Mucosa of descending colon (tissue), 3 donors: ENCODE measurements around the gene CDC42EP3. TPM values are rescaled to one million over a fixed set of nuclear protein-coding genes. Genes with fewer than 3 reads are reported as not detected.
A peak's percentile ranks its signal among the peaks of the same experiment; 100 is the strongest.

Experiments
- ATAC-seq: fragments of 200-7000 bp; cut with Tn5 transposase; one replicate; pipeline ENCODE4 v1.9.1; 2020; ENCODE audit warnings: mild to moderate bottlenecking, moderate library complexity
- DNase-seq, 3 donors: peaks; one replicate each; pipeline ENCODE4 v3.0.0-alpha.2; 2020
- H3K36me3 ChIP-seq: fragments of 200-600 bp; one replicate; pipeline ENCODE4 v1.8.0; 2021; ENCODE audit warnings: low read depth, mild to moderate bottlenecking
- H3K4me1 ChIP-seq: fragments of 200-600 bp; one replicate; pipeline ENCODE4 v1.8.0; 2021; ENCODE audit warnings: low read depth, mild to moderate bottlenecking
- H3K4me3 ChIP-seq: fragments of 200-600 bp; one replicate; pipeline ENCODE4 v1.8.0; 2021; ENCODE audit warnings: mild to moderate bottlenecking
- H3K9me3 ChIP-seq: fragments of 200-600 bp; one replicate; pipeline ENCODE4 v1.8.0; 2021; ENCODE audit warnings: mild to moderate bottlenecking
- intact Hi-C, 2 donors: fragments of 100-400 bp; cut with DNase I in 1 of 2; cut with micrococcal nuclease in 1 of 2; formaldehyde crosslinking; loops; one replicate each; pipeline versions ENCODE4 v1.11.0 to v1.11.1; 2022; cut with DNase I, micrococcal nuclease
- total RNA-seq, 3 donors: library from RNA; stranded (reverse); fragmentation: NEBNext Ultra II Directional in 2 of 3; extraction: Animal tissue kit (Norgen Biotek cat#: 25700) in 2 of 3; gene quantifications; one replicate each; pipeline versions ENCODE4 v1.2.1 to v1.2.4, GENCODE V29; 2021 to 2023
- TF ChIP-seq, protein P1 (sequence below): fragments of 200-600 bp; IDR thresholded peaks from one replicate; pipeline ENCODE4 v1.8.0; 2022; ENCODE audit warnings: antibody characterized with exemption, mild to moderate bottlenecking
- donor health status: DM: no; HTN: no; CAD: no; lungs with moderate emphysema.
- donor health status: DM: no; HTN: no; CAD: no.
- donor health status: DM: no; HTN: yes; CAD: no.

Gene CDC42EP3
- total RNA-seq, 3 donors from 2014 or later = 27.9 to 67.0 (median 30.1) TPM

DNA sequence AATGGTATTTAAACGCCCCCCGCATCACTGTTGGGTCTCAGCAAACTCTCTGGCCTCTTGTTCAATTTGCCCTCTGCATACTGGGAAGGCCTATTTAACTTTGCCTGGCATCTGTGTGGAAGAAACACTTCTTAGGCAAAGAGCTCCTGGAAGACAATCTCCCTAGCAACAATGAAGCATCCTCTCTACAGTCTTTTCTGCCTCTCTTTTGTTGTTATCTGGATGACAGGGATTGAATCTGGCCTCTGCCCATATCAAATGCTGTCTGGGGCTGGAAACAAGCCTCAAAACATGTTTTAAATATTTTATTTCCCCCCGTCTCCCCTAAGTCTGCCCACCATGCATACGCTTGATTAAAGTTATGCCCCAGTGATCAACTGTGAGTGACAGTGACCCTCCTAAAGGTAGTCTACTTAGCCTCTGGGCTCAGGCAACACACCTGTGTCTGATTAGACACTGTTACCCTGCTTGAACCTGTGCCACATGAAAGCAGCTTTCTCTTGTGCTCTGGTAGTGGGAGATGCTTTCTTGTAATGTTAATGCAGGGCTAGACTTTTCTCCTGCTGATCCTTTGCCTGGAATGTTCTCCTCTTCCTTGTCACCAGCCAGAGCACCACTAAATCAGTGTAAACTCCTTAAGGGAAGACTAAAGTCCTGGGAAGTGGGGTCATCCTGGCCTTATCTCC, 34.9 kb downstream of the CDC42EP3 start:
- intact Hi-C loops = no loop called here
- Histone ChIP-seq H3K36me3 (no peaks in the 10 kb centered on the region), H3K9me3 (no peaks in the 10 kb centered on the region), H3K4me1 (no peaks in the 10 kb centered on the region), H3K4me3 (no peak overlapping the region)
- no peak for DNase-seq
- no peak for ATAC-seq
- TF ChIP-seq, protein P1, sequence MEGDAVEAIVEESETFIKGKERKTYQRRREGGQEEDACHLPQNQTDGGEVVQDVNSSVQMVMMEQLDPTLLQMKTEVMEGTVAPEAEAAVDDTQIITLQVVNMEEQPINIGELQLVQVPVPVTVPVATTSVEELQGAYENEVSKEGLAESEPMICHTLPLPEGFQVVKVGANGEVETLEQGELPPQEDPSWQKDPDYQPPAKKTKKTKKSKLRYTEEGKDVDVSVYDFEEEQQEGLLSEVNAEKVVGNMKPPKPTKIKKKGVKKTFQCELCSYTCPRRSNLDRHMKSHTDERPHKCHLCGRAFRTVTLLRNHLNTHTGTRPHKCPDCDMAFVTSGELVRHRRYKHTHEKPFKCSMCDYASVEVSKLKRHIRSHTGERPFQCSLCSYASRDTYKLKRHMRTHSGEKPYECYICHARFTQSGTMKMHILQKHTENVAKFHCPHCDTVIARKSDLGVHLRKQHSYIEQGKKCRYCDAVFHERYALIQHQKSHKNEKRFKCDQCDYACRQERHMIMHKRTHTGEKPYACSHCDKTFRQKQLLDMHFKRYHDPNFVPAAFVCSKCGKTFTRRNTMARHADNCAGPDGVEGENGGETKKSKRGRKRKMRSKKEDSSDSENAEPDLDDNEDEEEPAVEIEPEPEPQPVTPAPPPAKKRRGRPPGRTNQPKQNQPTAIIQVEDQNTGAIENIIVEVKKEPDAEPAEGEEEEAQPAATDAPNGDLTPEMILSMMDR = no peak

DNA sequence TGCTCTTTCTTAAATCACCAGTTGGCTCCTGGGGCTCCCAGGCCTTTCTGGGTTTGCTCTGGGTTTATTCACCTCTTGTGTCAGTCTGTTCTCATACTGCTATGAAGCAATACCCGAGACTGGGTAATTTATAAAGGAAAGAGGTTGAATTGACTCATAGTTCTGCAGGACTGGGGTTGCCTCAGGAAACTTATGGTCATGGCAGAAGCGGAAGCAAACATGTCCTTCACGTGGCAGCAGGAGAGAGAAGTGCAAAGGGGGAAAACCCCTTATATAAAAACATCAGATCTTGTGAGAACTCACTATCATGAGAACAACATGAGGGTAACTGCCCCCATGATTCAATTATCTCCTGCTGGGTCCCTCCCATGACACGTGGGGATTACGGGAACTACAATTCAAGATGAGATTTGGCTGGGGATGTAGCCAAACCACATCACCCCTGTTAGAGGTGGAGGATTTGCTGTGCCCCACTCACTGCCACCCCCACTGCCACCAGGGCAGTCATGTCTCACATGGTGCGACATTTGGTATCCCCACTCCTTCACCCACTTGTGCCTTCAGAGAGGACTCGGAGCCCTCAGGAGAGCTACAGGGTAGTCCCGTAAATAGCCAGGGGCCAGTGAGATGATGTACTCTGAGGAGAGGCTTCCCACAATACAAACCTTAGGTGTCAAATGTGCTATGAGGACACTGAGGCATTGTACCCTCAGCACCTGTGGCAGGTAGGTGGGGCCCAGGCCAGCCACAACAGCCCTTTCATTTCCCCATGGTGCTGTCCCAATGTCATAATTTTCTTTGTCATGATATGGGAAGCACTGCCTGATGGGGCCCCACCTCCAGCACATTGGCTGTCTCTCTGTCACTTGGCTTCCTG, 35.7 kb downstream of the CDC42EP3 start:
- Histone ChIP-seq H3K4me3 (no peak overlapping the region), H3K36me3 (no peaks in the 10 kb centered on the region), H3K4me1 (no peaks in the 10 kb centered on the region), H3K9me3 (no peaks in the 10 kb centered on the region)
- intact Hi-C loops = no loop called here
- ATAC-seq (peak; percentile 79), DNase-seq (peak in 1 of 3 donors; percentile 40)
- TF ChIP-seq, protein P1 = no peak

DNA sequence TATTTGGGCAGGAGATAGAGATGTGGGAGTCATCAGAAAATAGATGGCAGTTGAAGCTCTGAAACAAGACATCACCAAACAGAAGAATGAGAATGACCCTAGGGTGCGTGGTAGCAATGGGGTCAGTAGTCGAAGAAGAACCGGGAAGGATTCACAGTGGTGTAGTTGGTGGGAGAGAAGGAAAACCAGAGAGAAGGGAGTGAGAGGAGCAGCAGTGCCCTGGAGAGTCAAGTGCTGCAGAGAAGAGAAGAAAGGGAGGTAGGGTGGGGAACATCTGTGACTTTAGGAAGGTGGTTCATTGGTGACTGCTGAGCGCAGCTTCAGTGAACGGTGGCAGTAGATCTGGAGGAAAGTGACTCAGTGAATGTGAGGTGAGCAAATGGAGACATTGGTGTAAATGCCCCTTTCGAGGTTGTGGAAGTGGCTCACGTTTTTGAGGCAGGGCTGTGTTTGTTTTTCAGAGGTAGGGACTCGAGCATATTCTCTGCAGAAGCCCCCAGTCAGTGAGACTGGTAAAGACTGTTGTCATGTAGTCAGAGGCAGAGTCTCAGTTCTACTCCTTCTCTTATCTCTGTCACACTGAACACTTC, 36.4 kb downstream of the CDC42EP3 start:
- intact Hi-C loops = no loop called here
- ATAC-seq (no peak), DNase-seq (no peak)
- no peaks in the 10 kb centered on the region for H3K9me3 ChIP-seq
- no peaks in the 10 kb centered on the region for H3K36me3 ChIP-seq
- H3K4me3 ChIP-seq = no peak overlapping the region
- H3K4me1 ChIP-seq = no peaks in the 10 kb centered on the region
- TF ChIP-seq, protein P1 = no peak

DNA sequence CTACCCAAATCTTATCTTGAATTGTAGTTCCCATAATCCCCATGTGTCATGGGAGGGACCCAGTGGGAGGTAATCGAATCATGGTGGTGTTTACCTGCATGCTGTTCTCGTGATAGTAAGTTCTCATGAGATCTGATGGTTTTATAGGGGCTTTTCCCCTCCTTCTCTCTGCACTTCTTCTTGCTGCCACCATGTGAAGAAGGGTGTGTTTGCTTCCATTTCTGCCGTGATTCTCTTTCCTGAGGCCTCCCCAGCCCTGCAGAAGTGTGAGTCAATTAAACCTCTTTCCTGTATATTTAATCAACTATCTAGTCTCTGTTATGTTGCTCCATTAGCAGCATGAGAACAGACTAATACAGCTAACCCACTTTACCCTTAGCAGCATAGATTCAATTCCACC, 37.6 kb downstream of the CDC42EP3 start:
- H3K9me3 ChIP-seq = no peaks in the 10 kb centered on the region
- H3K4me1 ChIP-seq = no peaks in the 10 kb centered on the region
- TF ChIP-seq, protein P1 = no peak
- no peak for DNase-seq
- intact Hi-C loops = no loop called here
- no peak overlapping the region for H3K4me3 ChIP-seq
- no peaks in the 10 kb centered on the region for H3K36me3 ChIP-seq
- no peak for ATAC-seq

DNA sequence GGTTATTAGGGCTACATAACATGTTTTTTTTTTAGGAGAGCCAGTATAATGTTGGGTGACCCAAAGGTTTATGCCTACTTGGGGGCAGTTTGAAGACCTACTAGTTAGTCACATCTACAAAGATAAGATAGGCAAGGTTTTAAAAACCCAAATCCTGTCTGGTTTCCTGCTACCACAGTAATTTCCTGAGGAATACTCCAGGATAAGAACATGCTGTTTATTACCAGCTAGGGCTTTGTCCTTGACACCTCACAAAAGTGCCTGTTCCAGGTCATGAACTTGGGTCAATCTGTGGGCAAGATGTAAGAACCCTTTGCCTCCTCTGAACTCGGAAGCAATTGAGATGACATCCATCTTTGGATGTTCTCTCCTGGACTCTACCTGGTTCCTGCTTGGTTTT, 38.2 kb downstream of the CDC42EP3 start:
- Histone ChIP-seq H3K4me3 (no peak overlapping the region), H3K4me1 (no peaks in the 10 kb centered on the region), H3K9me3 (no peaks in the 10 kb centered on the region), H3K36me3 (no peaks in the 10 kb centered on the region)
- TF ChIP-seq, protein P1 = no peak
- no peak for ATAC-seq
- DNase-seq = no peak
- intact Hi-C loops = no loop called here
